Body of pancreas (tissue), 4 donors: ENCODE measurements around the gene CERT1.

ENCODE experiments used
- CTCF ChIP-seq, 7 experiments: fragments of 450-650 bp in 4 of 7; fragments of 200-600 bp in 3 of 7; sonication (generic) in 3 of 7; IDR thresholded peaks; one replicate each; pipeline ENCODE4 v1.5.1; 2016 to 2019; ENCODE audit warnings: antibody characterized with exemption in 7 of 7
- POLR2A ChIP-seq, 3 donors: fragments of 450-650 bp; IDR thresholded peaks; one replicate each; pipeline ENCODE4 v1.6.1; 2016; ENCODE audit warnings: antibody characterized with exemption in 3 of 3, mild to moderate bottlenecking in 2 of 3

- TF ChIP-seq CTCF (IDR thresholded peaks at IDR 0.05) = no peak
- no peak for TF ChIP-seq POLR2A (IDR thresholded peaks at IDR 0.05)
These were observed 24.7 kb upstream of the CERT1 start for GRCh38 chr5:75536147-75536546.
